ENCODE results near the gene CDO1.

DNA sequence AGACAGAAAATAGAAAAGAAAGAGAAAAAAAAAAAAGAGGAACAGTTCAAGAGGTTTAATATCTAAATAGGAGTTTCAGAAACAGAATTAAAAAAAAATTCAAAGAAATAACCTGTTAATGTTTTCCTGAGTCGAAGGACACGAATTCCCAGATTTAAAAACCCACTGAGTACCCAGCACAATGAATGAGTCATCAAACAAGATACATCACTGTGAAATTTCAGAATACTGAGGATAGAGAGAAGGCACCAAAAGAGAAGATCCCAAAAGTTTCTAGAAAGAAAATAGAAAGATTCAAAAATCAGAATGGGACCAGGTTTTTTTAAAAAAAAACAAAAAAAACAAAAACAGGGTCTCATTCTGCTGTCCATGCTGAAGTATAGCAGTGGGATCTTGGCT lies 8.8 kb downstream of the CDO1 start:
- TF ChIP-seq MAFK (IDR thresholded peaks at IDR 0.05; ENCODE audit: low read length) (no peak), HNRNPUL1 (IDR thresholded peaks at IDR 0.05; ENCODE audit: low read length) (no peak), POLR2AphosphoS5 (IDR thresholded peaks at IDR 0.05; ENCODE audit: control insufficient read depth, insufficient read depth, low read depth, low read length) (no peak), POLR2B (IDR thresholded peaks at IDR 0.05; ENCODE audit: low read depth, partially characterized antibody) (no peak), ZNF263 (CRISPR knock-in tag; IDR thresholded peaks at IDR 0.05; ENCODE audit: borderline replicate concordance) (no peak), PURB (CRISPR knock-in tag; IDR thresholded peaks at IDR 0.05; ENCODE audit: low read depth) (no peak)
- TF ChIP-seq, protein P1, sequence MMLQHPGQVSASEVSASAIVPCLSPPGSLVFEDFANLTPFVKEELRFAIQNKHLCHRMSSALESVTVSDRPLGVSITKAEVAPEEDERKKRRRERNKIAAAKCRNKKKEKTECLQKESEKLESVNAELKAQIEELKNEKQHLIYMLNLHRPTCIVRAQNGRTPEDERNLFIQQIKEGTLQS (IDR thresholded peaks at IDR 0.05), result no peak
- TF ChIP-seq, protein P1 (CRISPR knock-in tag; conservative IDR thresholded peaks at IDR 0.05), result no peak
- TF ChIP-seq, protein P2, sequence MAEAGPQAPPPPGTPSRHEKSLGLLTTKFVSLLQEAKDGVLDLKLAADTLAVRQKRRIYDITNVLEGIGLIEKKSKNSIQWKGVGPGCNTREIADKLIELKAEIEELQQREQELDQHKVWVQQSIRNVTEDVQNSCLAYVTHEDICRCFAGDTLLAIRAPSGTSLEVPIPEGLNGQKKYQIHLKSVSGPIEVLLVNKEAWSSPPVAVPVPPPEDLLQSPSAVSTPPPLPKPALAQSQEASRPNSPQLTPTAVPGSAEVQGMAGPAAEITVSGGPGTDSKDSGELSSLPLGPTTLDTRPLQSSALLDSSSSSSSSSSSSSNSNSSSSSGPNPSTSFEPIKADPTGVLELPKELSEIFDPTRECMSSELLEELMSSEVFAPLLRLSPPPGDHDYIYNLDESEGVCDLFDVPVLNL (CRISPR knock-in tag; IDR thresholded peaks at IDR 0.05; ENCODE audit: low read depth), result no peak
